Measurements from ENCODE around the gene NCKAP5L. TPM values are rescaled to one million over a fixed set of nuclear protein-coding genes. Genes with fewer than 3 reads are reported as not detected.

Gene NCKAP5L
- total and polyA plus RNA-seq, 2 donors (not counting 3 experiments of a cell fraction or from before 2014, with no cell fraction given) = 17.4 to 46.1 TPM

DNA sequence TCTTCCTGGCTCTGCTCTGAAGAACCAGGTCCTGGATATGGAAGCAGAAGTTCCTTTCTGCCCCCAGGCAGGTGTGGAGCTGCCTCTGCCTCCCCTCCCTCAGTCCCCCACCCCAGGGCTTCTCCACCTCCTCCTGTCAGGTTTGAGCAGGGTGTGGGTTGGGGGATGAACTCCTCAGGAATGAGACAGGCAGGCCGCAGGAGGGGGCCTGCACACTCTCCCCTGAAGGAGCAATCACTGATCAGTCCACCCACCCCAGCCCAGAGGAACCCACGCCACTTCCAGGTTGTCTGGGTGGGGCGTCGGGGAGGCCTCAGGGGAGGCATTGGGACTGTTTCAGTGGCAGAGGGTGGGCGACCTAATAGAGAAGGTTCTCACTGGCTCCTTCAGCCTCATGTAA, 48.9 kb upstream of the NCKAP5L start:
- intact Hi-C loops (cut with micrococcal nuclease) (no loop called here), dilution Hi-C loops (cut with MboI; ENCODE audit: extremely low pct_ligation_motif_present, low sequenced_read_pairs) (no loop called here)
- BruUV-seq (replicated peaks) = no TSS peak
- Histone ChIP-seq H3K9me1 (replicated peaks; ENCODE audit: control insufficient read depth, extremely low read depth, insufficient read depth, low read length) (no peaks in the 10 kb centered on the region), H3K27ac (ENCODE audit: insufficient read depth, low read depth, low read length) (no peak overlapping the region), H3K4me3 (replicated peaks in 1 of 3; ENCODE audit: insufficient read depth in 1 of 3, low read depth in 1 of 3, low read length in 3 of 3) (no peak overlapping the region), H3K9me3 (replicated peaks; ENCODE audit: control insufficient read depth, insufficient read depth, low read length) (no peaks in the 10 kb centered on the region), H3K79me2 (ENCODE audit: control insufficient read depth, insufficient read depth, low read length) (no peaks in the 10 kb centered on the region), H3K36me3 (ENCODE audit: control insufficient read depth in 2 of 2, extremely low read depth in 1 of 2, insufficient read depth in 2 of 2, low read length in 2 of 2) (no peaks in the 10 kb centered on the region), H3K27me3 (ENCODE audit: control insufficient read depth in 2 of 2, insufficient read depth in 2 of 2, low read length in 2 of 2) (peaks cover 0 to 6% of the 10 kb centered on the region in 2 experiments), H3K9ac (replicated peaks; ENCODE audit: extremely low read depth, insufficient read depth, low read length) (no peak overlapping the region), H3K4me1 (ENCODE audit: control insufficient read depth, extremely low read depth, insufficient read depth, low read length) (no peaks in the 10 kb centered on the region), H4K20me1 (replicated peaks; ENCODE audit: control insufficient read depth, extremely low read depth, insufficient read depth, low read length) (no peaks in the 10 kb centered on the region), H3K4me2 (ENCODE audit: insufficient read depth, low read length) (no peak overlapping the region), H2AFZ (ENCODE audit: low read depth, low read length) (no peak overlapping the region)
- no peak for FAIRE-seq
- POLR2A ChIA-PET = no interaction called here
- TF ChIP-seq POLR2AphosphoS5 (IDR thresholded peaks at IDR 0.05; ENCODE audit: insufficient read depth, low read depth, low read length) (no peak), MYC (IDR thresholded peaks at IDR 0.05; ENCODE audit: low read depth, low read length) (no peak), CTCF (IDR thresholded peaks at IDR 0.05; ENCODE audit: extremely low read depth in 1 of 2, insufficient read depth in 1 of 2, low read depth in 1 of 2, low read length in 2 of 2) (no peak), GATA2 (IDR thresholded peaks at IDR 0.05; ENCODE audit: insufficient read depth, insufficient read length, low read depth, low read length) (no peak), FOS (IDR thresholded peaks at IDR 0.05; ENCODE audit: borderline replicate concordance, insufficient read depth, low read length) (no peak), EZH2 (IDR thresholded peaks at IDR 0.05; ENCODE audit: borderline replicate concordance, low read depth, low read length, severe bottlenecking) (no peak), POLR2A (IDR thresholded peaks at IDR 0.05; ENCODE audit: low read depth, low read length) (no peak), MAX (IDR thresholded peaks at IDR 0.05; ENCODE audit: insufficient read depth, insufficient read length) (no peak), JUN (IDR thresholded peaks at IDR 0.05; ENCODE audit: borderline replicate concordance, insufficient read depth, insufficient read length, low read depth) (no peak)
- no peak for DNase-seq (ENCODE audit: low read depth, low spot score)
- CTCF ChIA-PET = no interaction called here
